T-helper 17 cell (primary cell): ENCODE measurements around the gene MST1. TPM values are rescaled to one million over a fixed set of nuclear protein-coding genes. Genes with fewer than 3 reads are reported as not detected.

Experiments
- ATAC-seq: fragments of 150-1000 bp; cut with Tn5 transposase; 2 replicates; pipeline ENCODE4 v1.10.0; 2021; ENCODE audit warnings: mild to moderate bottlenecking, moderate library complexity
- DNase-seq, 3 donors: peaks; one replicate each; pipeline versions ENCODE4 v3.0.0 to v3.0.0-alpha.2; 2020 to 2021
- H3K9me3 ChIP-seq: one replicate; pipeline ENCODE4 v1.7.0; 2013; ENCODE audit warnings: low read length, mild to moderate bottlenecking; ENCODE audit not compliant: control insufficient read depth, poor library complexity, severe bottlenecking
- H3K27ac Mint-ChIP-seq: one replicate; pipeline ENCODE4 v1.8.0; 2022; ENCODE audit warnings: mild to moderate bottlenecking, moderate library complexity, mixed read lengths
- H3K27me3 Mint-ChIP-seq: one replicate; pipeline ENCODE4 v1.8.0; 2022; ENCODE audit warnings: mixed read lengths
- H3K36me3 Mint-ChIP-seq: one replicate; pipeline ENCODE4 v1.8.0; 2022; ENCODE audit warnings: low read depth, mixed read lengths
- H3K4me1 Mint-ChIP-seq: one replicate; pipeline ENCODE4 v1.8.0; 2022; ENCODE audit warnings: mild to moderate bottlenecking, mixed read lengths
- H3K4me3 Mint-ChIP-seq: one replicate; pipeline ENCODE4 v1.8.0; 2022; ENCODE audit warnings: mild to moderate bottlenecking, moderate library complexity, mixed read lengths
- total RNA-seq, 4 donors: library from RNA in 2 of 4; stranded (reverse) in 2 of 4; gene quantifications; one replicate each; pipeline ENCODE4 v1.2.3 and lab custom pipeline; 2022 to 2026

The MST1 gene
- total RNA-seq, 2 donors from 2014 or later = 7.5 to 11.3 TPM

GRCh38 chr3:49723296-49723627 lies 34.0 kb upstream of the MST1 start:
- Mint-ChIP-seq H3K27me3 (no peaks in the 10 kb centered on the region), H3K27ac (peak overlapping the region; percentile 97), H3K4me3 (peak overlapping the region; percentile 93), H3K36me3 (no peaks in the 10 kb centered on the region), H3K4me1 (peaks cover 29% of the 10 kb centered on the region)
- DNase-seq (peak; percentile 40 to 50 (median 47)), ATAC-seq (peak; percentile 20)
- H3K9me3 ChIP-seq = no peaks in the 10 kb centered on the region

GRCh38 chr3:49722896-49723295 lies 33.6 kb upstream of the MST1 start:
- H3K4me1 Mint-ChIP-seq = peaks cover 29% of the 10 kb centered on the region
- H3K9me3 ChIP-seq = no peaks in the 10 kb centered on the region
- no peaks in the 10 kb centered on the region for H3K27me3 Mint-ChIP-seq
- peak overlapping the region; percentile 93 for H3K4me3 Mint-ChIP-seq
- ATAC-seq (no peak), DNase-seq (peak in 1 of 3 donors; percentile 4)
- H3K36me3 Mint-ChIP-seq = no peaks in the 10 kb centered on the region
- H3K27ac Mint-ChIP-seq = peak overlapping the region; percentile 97

GRCh38 chr3:49721896-49722781 lies 32.9 kb upstream of the MST1 start:
- ATAC-seq = no peak
- DNase-seq = no peak

GRCh38 chr3:49721596-49721895 lies 32.3 kb upstream of the MST1 start:
- H3K4me1 Mint-ChIP-seq = peaks cover 29% of the 10 kb centered on the region
- no peaks in the 10 kb centered on the region for H3K27me3 Mint-ChIP-seq
- peak overlapping the region; percentile 97 for H3K27ac Mint-ChIP-seq
- H3K9me3 ChIP-seq = no peaks in the 10 kb centered on the region
- no peak for DNase-seq
- no peak overlapping the region for H3K4me3 Mint-ChIP-seq
- no peak for ATAC-seq
- no peaks in the 10 kb centered on the region for H3K36me3 Mint-ChIP-seq

More at GRCh38 chr3:49721896-49722781, 32.9 kb upstream of the MST1 start:
- H3K27ac Mint-ChIP-seq = peak overlapping the region; percentile 97
- no peaks in the 10 kb centered on the region for H3K27me3 Mint-ChIP-seq
- no peaks in the 10 kb centered on the region for H3K9me3 ChIP-seq
- H3K36me3 Mint-ChIP-seq = no peaks in the 10 kb centered on the region
- H3K4me3 Mint-ChIP-seq = peak overlapping the region; percentile 93
- H3K4me1 Mint-ChIP-seq = peaks cover 29% of the 10 kb centered on the region

GRCh38 chr3:49720855-49721595 lies 31.8 kb upstream of the MST1 start:
- peak overlapping the region; percentile 97 for H3K27ac Mint-ChIP-seq
- ATAC-seq (no peak), DNase-seq (no peak)
- peaks cover 29% of the 10 kb centered on the region for H3K4me1 Mint-ChIP-seq
- peak overlapping the region; percentile 36 for H3K4me3 Mint-ChIP-seq
- H3K9me3 ChIP-seq = no peaks in the 10 kb centered on the region
- H3K27me3 Mint-ChIP-seq = no peaks in the 10 kb centered on the region
- no peaks in the 10 kb centered on the region for H3K36me3 Mint-ChIP-seq

GRCh38 chr3:49719214-49719884 lies 30.1 kb upstream of the MST1 start, which contains the start of gene AMIGO3:
TSS of gene AMIGO3 (minus strand) at chr3:49719684. CDS start at chr3:49719465, 219 bp downstream.
- ATAC-seq = peak; percentile 71
- no peaks in the 10 kb centered on the region for H3K36me3 Mint-ChIP-seq

GRCh38 chr3:49718858-49719213 lies 29.6 kb upstream of the MST1 start:
- DNase-seq = no peak
- H3K4me3 Mint-ChIP-seq = peak overlapping the region; percentile 89
- no peak for ATAC-seq
- H3K27ac Mint-ChIP-seq = peak overlapping the region; percentile 97
- H3K27me3 Mint-ChIP-seq = no peaks in the 10 kb centered on the region
- H3K36me3 Mint-ChIP-seq = no peaks in the 10 kb centered on the region
- H3K9me3 ChIP-seq = no peaks in the 10 kb centered on the region
- H3K4me1 Mint-ChIP-seq = peaks cover 28% of the 10 kb centered on the region

More at GRCh38 chr3:49719214-49719884, 30.1 kb upstream of the MST1 start, which contains the start of gene AMIGO3:
- Mint-ChIP-seq H3K4me1 (peaks cover 26% of the 10 kb centered on the region), H3K4me3 (peak within 1 kb of the TSS; percentile 89), H3K27me3 (no peaks in the 10 kb centered on the region), H3K27ac (peak within 1 kb of the TSS; percentile 97)
- DNase-seq = peak; percentile 82 to 89 (median 88)
- no peaks in the 10 kb centered on the region for H3K9me3 ChIP-seq

- Mint-ChIP-seq H3K4me1 (peaks cover 28% of the 10 kb centered on the region), H3K27me3 (no peaks in the 10 kb centered on the region)
- no peak for ATAC-seq
Measured at GRCh38 chr3:49717959-49718857, 28.9 kb upstream of the MST1 start.

GRCh38 chr3:49717211-49717958 lies 28.1 kb upstream of the MST1 start:
- no peaks in the 10 kb centered on the region for H3K27me3 Mint-ChIP-seq
- H3K27ac Mint-ChIP-seq = no peak overlapping the region
- ATAC-seq (no peak), DNase-seq (no peak)
- no peaks in the 10 kb centered on the region for H3K9me3 ChIP-seq
- H3K4me1 Mint-ChIP-seq = peaks cover 26% of the 10 kb centered on the region
- no peaks in the 10 kb centered on the region for H3K36me3 Mint-ChIP-seq
- H3K4me3 Mint-ChIP-seq = peak overlapping the region; percentile 75

More at GRCh38 chr3:49717959-49718857, 28.9 kb upstream of the MST1 start:
- Mint-ChIP-seq H3K27ac (no peak overlapping the region), H3K36me3 (no peaks in the 10 kb centered on the region), H3K4me3 (peak overlapping the region; percentile 89)
- no peaks in the 10 kb centered on the region for H3K9me3 ChIP-seq
- DNase-seq = no peak

- no peaks in the 10 kb centered on the region for H3K27me3 Mint-ChIP-seq
- H3K36me3 Mint-ChIP-seq = no peaks in the 10 kb centered on the region
- peaks cover 27% of the 10 kb centered on the region for H3K4me1 Mint-ChIP-seq
- no peak for ATAC-seq
- H3K27ac Mint-ChIP-seq = no peak overlapping the region
- DNase-seq = no peak
- no peaks in the 10 kb centered on the region for H3K9me3 ChIP-seq
- no peak overlapping the region for H3K4me3 Mint-ChIP-seq
Measured at GRCh38 chr3:49716691-49717210, 27.5 kb upstream of the MST1 start.

GRCh38 chr3:49716169-49716568 lies 26.9 kb upstream of the MST1 start:
- Mint-ChIP-seq H3K4me3 (no peak overlapping the region), H3K27ac (no peak overlapping the region)
- no peak for DNase-seq

More at GRCh38 chr3:49716169-49716568, 26.9 kb upstream of the MST1 start:
- no peak for ATAC-seq
- H3K36me3 Mint-ChIP-seq = no peaks in the 10 kb centered on the region
- no peaks in the 10 kb centered on the region for H3K9me3 ChIP-seq
- peaks cover 28% of the 10 kb centered on the region for H3K4me1 Mint-ChIP-seq
- H3K27me3 Mint-ChIP-seq = no peaks in the 10 kb centered on the region
